Hepatocyte (in vitro differentiated cells): ENCODE measurements around the gene GRID2. TPM values are rescaled to one million over a fixed set of nuclear protein-coding genes. Genes with fewer than 3 reads are reported as not detected.
A peak's percentile ranks its signal among the peaks of the same experiment; 100 is the strongest.

Experiments used
- DNase-seq: peaks from one replicate; pipeline ENCODE4 v3.0.0-alpha.2; 2016; ENCODE audit warnings: low spot score
- H2AFZ ChIP-seq: fragments of 200-600 bp; sonication (generic); 2 replicates; pipeline ENCODE4 v1.6.0; 2016; ENCODE audit warnings: antibody characterized with exemption, mild to moderate bottlenecking
- H3K27ac ChIP-seq: fragments of 200-600 bp; sonication (generic); 2 replicates; pipeline ENCODE4 v1.5.1; 2016; ENCODE audit warnings: mild to moderate bottlenecking
- H3K27me3 ChIP-seq: fragments of 200-600 bp; sonication (generic); 2 replicates; pipeline ENCODE4 v1.6.1; 2016
- H3K36me3 ChIP-seq: fragments of 200-600 bp; sonication (generic); replicated peaks from 2 replicates; pipeline ENCODE4 v1.5.1; 2016; ENCODE audit warnings: low read depth; ENCODE audit not compliant: insufficient read depth
- H3K4me1 ChIP-seq: fragments of 200-600 bp; sonication (generic); 2 replicates; pipeline ENCODE4 v1.5.1; 2016; ENCODE audit warnings: mild to moderate bottlenecking, moderate library complexity; ENCODE audit not compliant: insufficient read depth
- H3K4me2 ChIP-seq: fragments of 200-600 bp; sonication (generic); 2 replicates; pipeline ENCODE4 v1.6.0; 2016
- H3K4me3 ChIP-seq: fragments of 200-600 bp; sonication (generic); 2 replicates; pipeline ENCODE4 v1.5.1; 2016; ENCODE audit warnings: mild to moderate bottlenecking
- H3K79me2 ChIP-seq: fragments of 200-600 bp; sonication (generic); 2 replicates; pipeline ENCODE4 v1.6.0; 2017; ENCODE audit warnings: mild to moderate bottlenecking
- H3K9me2 ChIP-seq: fragments of 200-600 bp; sonication (generic); replicated peaks from 2 replicates; pipeline ENCODE4 v1.6.0; 2017; ENCODE audit warnings: mild to moderate bottlenecking; ENCODE audit not compliant: insufficient read depth
- H3K9me3 ChIP-seq: fragments of 200-600 bp; sonication (generic); 2 replicates; pipeline ENCODE4 v1.5.1; 2016; ENCODE audit warnings: low read depth, mild to moderate bottlenecking
- H4K20me1 ChIP-seq: fragments of 200-600 bp; sonication (generic); 2 replicates; pipeline ENCODE4 v1.6.0; 2016; ENCODE audit warnings: mild to moderate bottlenecking; ENCODE audit not compliant: insufficient read depth, poor library complexity, severe bottlenecking
- CTCF ChIP-seq: fragments of 200-600 bp; sonication (generic); IDR thresholded peaks from 2 replicates; pipeline ENCODE4 v1.5.1; 2016; ENCODE audit warnings: antibody characterized with exemption, mild to moderate bottlenecking; ENCODE audit not compliant: poor library complexity
- EZH2 ChIP-seq: fragments of 200-600 bp; sonication (generic); IDR thresholded peaks from 2 replicates; pipeline ENCODE4 v1.6.1; 2016; ENCODE audit warnings: antibody characterized with exemption, mild to moderate bottlenecking, borderline replicate concordance
- EZH2phosphoT487 ChIP-seq: fragments of 200-600 bp; sonication (generic); IDR thresholded peaks from one replicate; pipeline ENCODE4 v1.6.1; 2018; ENCODE audit warnings: antibody characterized with exemption, mild to moderate bottlenecking, low read depth, moderate library complexity; ENCODE audit not compliant: unreplicated experiment, severe bottlenecking
- WGBS: methylation state at CpG from one replicate; pipeline ENCODE4 v1.1.6; 2016; ENCODE audit warnings: low lambda C conversion rate; ENCODE audit errors: missing lambda C conversion rate; 5-methylcytosine and 5-hydroxymethylcytosine counted together
- polyA plus RNA-seq: library from polyadenylated mRNA; unstranded; fragments of >200 nt; fragmentation: Nextera tagmentation; extraction: Ambion mirVana; gene quantifications from 2 replicates; pipeline ENCODE4 v1.2.1, GENCODE V29; 2016
- total RNA-seq: library from RNA; depleted of rRNA; stranded (reverse); fragments of >200 nt; gene quantifications from 2 replicates; pipeline ENCODE4 v1.2.3, GENCODE V29; 2014

GRID2 gene
- total and polyA plus RNA-seq, 2 experiments from 2014 or later: 0.53 to 3.5 TPM

- Histone ChIP-seq H3K9me3 (no peaks in the 10 kb centered on the region), H3K4me1 (no peaks in the 10 kb centered on the region), H3K27me3 (no peaks in the 10 kb centered on the region), H3K79me2 (no peaks in the 10 kb centered on the region), H2AFZ (no peak overlapping the region), H3K4me2 (no peak overlapping the region), H3K27ac (no peak overlapping the region), H3K4me3 (no peak overlapping the region), H3K9me2 (no peaks in the 10 kb centered on the region), H3K36me3 (no peaks in the 10 kb centered on the region), H4K20me1 (no peaks in the 10 kb centered on the region)
- TF ChIP-seq CTCF: no peak
- TF ChIP-seq EZH2: no peak
- TF ChIP-seq EZH2phosphoT487: no peak
- 77% methylated on average over 2 of the region's 2 CpGs for WGBS
- no peak for DNase-seq
These were observed 1452.3 kb downstream of the GRID2 start for GRCh38 chr4:93756101-93756500.

- DNase-seq: peak; percentile 25
- 64% methylated on average over 2 of the region's 2 CpGs for WGBS
- H2AFZ ChIP-seq: no peak overlapping the region
These were observed 1455.7 kb downstream of the GRID2 start for GRCh38 chr4:93759506-93759905.

GRCh38 chr4:93760284-93760683, 1456.5 kb downstream of the GRID2 start:
- no peaks in the 10 kb centered on the region for H4K20me1 ChIP-seq
- no peak for DNase-seq
- H3K4me2 ChIP-seq: no peak overlapping the region
- H3K4me1 ChIP-seq: no peaks in the 10 kb centered on the region
- no peak overlapping the region for H3K4me3 ChIP-seq
- H2AFZ ChIP-seq: no peak overlapping the region
- no peak for TF ChIP-seq EZH2
- TF ChIP-seq CTCF: no peak
- TF ChIP-seq EZH2phosphoT487: no peak
- H3K79me2 ChIP-seq: no peaks in the 10 kb centered on the region
- 64% methylated on average over 2 of the region's 2 CpGs for WGBS
- no peaks in the 10 kb centered on the region for H3K27me3 ChIP-seq
- H3K9me2 ChIP-seq: no peaks in the 10 kb centered on the region
- peak overlapping the region; percentile 54 for H3K27ac ChIP-seq
- no peaks in the 10 kb centered on the region for H3K36me3 ChIP-seq
- H3K9me3 ChIP-seq: no peaks in the 10 kb centered on the region

More at GRCh38 chr4:93759506-93759905, 1455.7 kb downstream of the GRID2 start:
- no peaks in the 10 kb centered on the region for H3K36me3 ChIP-seq
- no peaks in the 10 kb centered on the region for H3K9me2 ChIP-seq
- no peaks in the 10 kb centered on the region for H3K79me2 ChIP-seq
- H4K20me1 ChIP-seq: no peaks in the 10 kb centered on the region
- H3K4me3 ChIP-seq: no peak overlapping the region
- no peak overlapping the region for H3K4me2 ChIP-seq
- TF ChIP-seq EZH2phosphoT487 (no peak), EZH2 (no peak), CTCF (no peak)
- peak overlapping the region; percentile 54 for H3K27ac ChIP-seq
- H3K27me3 ChIP-seq: no peaks in the 10 kb centered on the region
- H3K9me3 ChIP-seq: no peaks in the 10 kb centered on the region
- no peaks in the 10 kb centered on the region for H3K4me1 ChIP-seq

GRCh38 chr4:93761286-93761685, 1457.5 kb downstream of the GRID2 start:
- TF ChIP-seq EZH2: no peak
- TF ChIP-seq CTCF: no peak
- no peak for TF ChIP-seq EZH2phosphoT487
- Histone ChIP-seq H3K9me2 (no peaks in the 10 kb centered on the region), H3K9me3 (no peaks in the 10 kb centered on the region), H3K4me3 (no peak overlapping the region), H3K4me1 (no peaks in the 10 kb centered on the region), H2AFZ (no peak overlapping the region), H3K4me2 (no peak overlapping the region), H3K79me2 (no peaks in the 10 kb centered on the region), H3K36me3 (no peaks in the 10 kb centered on the region), H3K27ac (no peak overlapping the region), H4K20me1 (no peaks in the 10 kb centered on the region), H3K27me3 (no peaks in the 10 kb centered on the region)
- no peak for DNase-seq
- WGBS: 38% methylated on average over 1 of the region's 1 CpG
